ENCODE results near the gene NT5C2.
A peak's percentile ranks its signal among the peaks of the same experiment; 100 is the strongest.

NT5C2 gene

GRCh38 chr10:103045961-103046360 is 147.1 kb downstream of the NT5C2 start:
- Histone ChIP-seq H2AFZ (no peak overlapping the region), H3K4me2 (ENCODE audit: low read length) (no peak overlapping the region), H3K27ac (no peak overlapping the region), H3K27me3 (ENCODE audit: control insufficient read depth, insufficient read depth, low read length) (no peaks in the 10 kb centered on the region), H3K9ac (no peak overlapping the region), H3K4me3 (ENCODE audit: low read depth, low read length) (no peak overlapping the region), H3K4me1 (peaks cover 16% of the 10 kb centered on the region), H3K36me3 (ENCODE audit: control insufficient read depth, insufficient read depth, low read length) (no peaks in the 10 kb centered on the region), H3K9me3 (ENCODE audit: control insufficient read depth, low read length) (no peaks in the 10 kb centered on the region), H3K79me2 (peaks cover 8% of the 10 kb centered on the region)
- TF ChIP-seq CTCF (IDR thresholded peaks at IDR 0.05) = no peak

- no peak overlapping the region for H3K4me3 ChIP-seq (ENCODE audit: low read depth, low read length)
- no peaks in the 10 kb centered on the region for H3K9me3 ChIP-seq (ENCODE audit: control insufficient read depth, low read length)
- H3K36me3 ChIP-seq (ENCODE audit: control insufficient read depth, insufficient read depth, low read length) = no peaks in the 10 kb centered on the region
- no peak overlapping the region for H2AFZ ChIP-seq
- no peak overlapping the region for H3K27ac ChIP-seq
- TF ChIP-seq CTCF (IDR thresholded peaks at IDR 0.05) = no peak
- H3K79me2 ChIP-seq = peaks cover 8% of the 10 kb centered on the region
- no peak overlapping the region for H3K4me2 ChIP-seq (ENCODE audit: low read length)
- H3K4me1 ChIP-seq = peaks cover 18% of the 10 kb centered on the region
- no peaks in the 10 kb centered on the region for H3K27me3 ChIP-seq (ENCODE audit: control insufficient read depth, insufficient read depth, low read length)
- no peak overlapping the region for H3K9ac ChIP-seq
These were observed 148.1 kb downstream of the NT5C2 start for GRCh38 chr10:103044942-103045489.

- H3K79me2 ChIP-seq = no peaks in the 10 kb centered on the region
- H3K27me3 ChIP-seq (ENCODE audit: control insufficient read depth, insufficient read depth, low read length) = no peaks in the 10 kb centered on the region
- H3K9ac ChIP-seq = no peak overlapping the region
- H3K4me1 ChIP-seq = peaks cover 18% of the 10 kb centered on the region
- no peak overlapping the region for H3K27ac ChIP-seq
- no peaks in the 10 kb centered on the region for H3K36me3 ChIP-seq (ENCODE audit: control insufficient read depth, insufficient read depth, low read length)
- no peak overlapping the region for H3K4me2 ChIP-seq (ENCODE audit: low read length)
- H3K9me3 ChIP-seq (ENCODE audit: control insufficient read depth, low read length) = no peaks in the 10 kb centered on the region
- H2AFZ ChIP-seq = no peak overlapping the region
- H3K4me3 ChIP-seq (ENCODE audit: low read depth, low read length) = no peak overlapping the region
- TF ChIP-seq CTCF (IDR thresholded peaks at IDR 0.05) = no peak
These were observed 150.2 kb downstream of the NT5C2 start for GRCh38 chr10:103042908-103043307.

- Histone ChIP-seq H3K36me3 (ENCODE audit: control insufficient read depth, insufficient read depth, low read length) (no peaks in the 10 kb centered on the region), H3K79me2 (no peaks in the 10 kb centered on the region), H3K4me3 (ENCODE audit: low read depth, low read length) (no peak overlapping the region), H3K27ac (peak overlapping the region; percentile 61), H2AFZ (peak overlapping the region; percentile 43), H3K4me1 (peaks cover 18% of the 10 kb centered on the region), H3K4me2 (ENCODE audit: low read length) (peak overlapping the region; percentile 8), H3K9ac (no peak overlapping the region), H3K9me3 (ENCODE audit: control insufficient read depth, low read length) (no peaks in the 10 kb centered on the region), H3K27me3 (ENCODE audit: control insufficient read depth, insufficient read depth, low read length) (no peaks in the 10 kb centered on the region)
- no peak for TF ChIP-seq CTCF (IDR thresholded peaks at IDR 0.05)
These were observed 150.9 kb downstream of the NT5C2 start for GRCh38 chr10:103042129-103042528.

- Histone ChIP-seq H3K9me3 (ENCODE audit: control insufficient read depth, low read length) (no peaks in the 10 kb centered on the region), H3K79me2 (no peaks in the 10 kb centered on the region), H2AFZ (peak overlapping the region; percentile 43), H3K27me3 (ENCODE audit: control insufficient read depth, insufficient read depth, low read length) (no peaks in the 10 kb centered on the region), H3K36me3 (ENCODE audit: control insufficient read depth, insufficient read depth, low read length) (no peaks in the 10 kb centered on the region), H3K4me3 (ENCODE audit: low read depth, low read length) (no peak overlapping the region), H3K4me2 (ENCODE audit: low read length) (peak overlapping the region; percentile 22), H3K27ac (peak overlapping the region; percentile 61), H3K9ac (no peak overlapping the region), H3K4me1 (peaks cover 18% of the 10 kb centered on the region)
- no peak for TF ChIP-seq CTCF (IDR thresholded peaks at IDR 0.05)
These were observed 151.7 kb downstream of the NT5C2 start for GRCh38 chr10:103041391-103041790.

Data from parathyroid adenoma (tissue), 2 donors.